GM12874 (cell line): ENCODE data around the gene HS6ST3.

Source experiments
- TF ChIP-seq, protein P1 (sequence below): IDR thresholded peaks from 2 replicates; pipeline ENCODE4 v1.5.1; 2011; ENCODE audit warnings: low read depth, mild to moderate bottlenecking, control low read depth, low read length, moderate library complexity; ENCODE audit not compliant: insufficient read depth

The HS6ST3 gene

DNA sequence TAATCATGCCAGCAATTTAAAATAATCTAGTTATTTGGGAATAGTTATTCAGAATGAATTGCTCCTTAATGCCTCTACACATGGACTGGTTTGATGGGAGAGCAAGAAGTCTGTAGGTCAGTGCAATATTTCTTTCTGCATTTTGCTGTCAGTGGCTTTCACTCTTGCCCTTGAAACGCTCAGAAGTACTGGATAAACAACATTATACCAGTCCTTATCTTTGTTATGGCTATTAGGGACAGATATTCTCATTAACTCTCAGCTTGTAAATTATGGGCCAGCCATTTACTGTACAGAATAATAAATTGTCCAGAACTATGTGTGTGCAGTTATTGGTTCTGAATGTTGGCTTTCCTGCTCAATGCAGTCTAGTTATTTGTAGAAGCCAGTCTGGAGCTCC lies 680.0 kb downstream of the HS6ST3 start:
- TF ChIP-seq, protein P1, sequence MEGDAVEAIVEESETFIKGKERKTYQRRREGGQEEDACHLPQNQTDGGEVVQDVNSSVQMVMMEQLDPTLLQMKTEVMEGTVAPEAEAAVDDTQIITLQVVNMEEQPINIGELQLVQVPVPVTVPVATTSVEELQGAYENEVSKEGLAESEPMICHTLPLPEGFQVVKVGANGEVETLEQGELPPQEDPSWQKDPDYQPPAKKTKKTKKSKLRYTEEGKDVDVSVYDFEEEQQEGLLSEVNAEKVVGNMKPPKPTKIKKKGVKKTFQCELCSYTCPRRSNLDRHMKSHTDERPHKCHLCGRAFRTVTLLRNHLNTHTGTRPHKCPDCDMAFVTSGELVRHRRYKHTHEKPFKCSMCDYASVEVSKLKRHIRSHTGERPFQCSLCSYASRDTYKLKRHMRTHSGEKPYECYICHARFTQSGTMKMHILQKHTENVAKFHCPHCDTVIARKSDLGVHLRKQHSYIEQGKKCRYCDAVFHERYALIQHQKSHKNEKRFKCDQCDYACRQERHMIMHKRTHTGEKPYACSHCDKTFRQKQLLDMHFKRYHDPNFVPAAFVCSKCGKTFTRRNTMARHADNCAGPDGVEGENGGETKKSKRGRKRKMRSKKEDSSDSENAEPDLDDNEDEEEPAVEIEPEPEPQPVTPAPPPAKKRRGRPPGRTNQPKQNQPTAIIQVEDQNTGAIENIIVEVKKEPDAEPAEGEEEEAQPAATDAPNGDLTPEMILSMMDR, result no peak

DNA sequence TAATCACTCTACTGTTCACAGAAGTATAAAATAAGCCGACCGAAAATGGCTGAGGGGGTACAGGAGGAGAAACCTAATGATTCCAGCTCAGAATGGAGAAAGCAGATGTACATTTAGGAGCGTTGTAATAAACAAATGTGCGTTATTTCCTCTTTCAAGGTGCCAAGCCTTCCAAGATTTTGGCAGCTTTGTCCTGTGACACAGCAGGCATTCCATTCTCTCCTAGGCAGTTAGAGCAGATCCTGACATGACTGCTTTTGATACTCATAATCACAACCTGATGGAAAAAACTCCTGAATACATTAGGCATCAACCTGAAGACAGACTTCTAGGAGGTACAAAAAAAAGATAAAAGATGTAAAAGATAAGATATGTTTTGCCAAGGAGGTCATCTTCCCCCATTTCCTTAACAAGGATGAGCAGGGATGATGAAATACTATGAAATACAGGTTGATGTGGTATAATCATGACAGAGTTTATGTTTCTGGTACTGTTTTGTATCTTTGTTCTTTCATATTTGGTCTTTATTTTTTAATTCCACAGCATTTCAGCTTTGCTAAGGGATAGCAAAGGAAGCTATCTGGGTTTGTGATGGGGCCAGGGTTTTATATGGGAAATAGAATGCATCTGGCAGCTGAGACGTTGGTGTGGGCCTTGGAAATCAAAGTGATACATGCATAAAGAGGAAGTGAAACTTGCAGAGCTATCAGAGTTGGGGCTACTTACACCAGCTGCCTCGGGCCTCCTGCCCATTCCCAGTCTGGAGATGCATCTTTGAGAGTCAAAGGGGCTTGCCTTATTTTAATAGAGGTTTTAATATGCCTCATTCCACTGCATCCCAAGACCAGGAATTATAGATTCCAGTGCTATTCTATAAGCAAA lies 681.8 kb downstream of the HS6ST3 start:
- TF ChIP-seq, protein P1, result no peak

DNA sequence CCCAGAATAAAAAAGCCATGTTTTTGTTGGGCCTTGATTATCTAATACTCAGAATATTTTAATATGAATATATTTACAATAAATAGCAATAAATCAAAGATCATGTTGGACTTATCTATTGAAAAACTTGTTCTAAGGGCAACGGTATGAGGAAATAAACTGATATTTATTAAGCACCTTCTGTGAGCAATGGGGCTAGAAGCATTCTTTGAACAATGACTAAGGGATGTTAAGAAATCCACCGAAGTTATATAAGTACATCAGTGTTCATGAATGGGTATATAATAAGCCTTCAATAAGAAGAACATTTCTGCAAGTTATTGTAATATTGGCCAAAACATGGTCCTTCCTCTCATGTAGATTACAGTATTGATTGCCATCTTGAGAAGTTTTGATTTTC lies 682.5 kb downstream of the HS6ST3 start:
- TF ChIP-seq, protein P1, result no peak

DNA sequence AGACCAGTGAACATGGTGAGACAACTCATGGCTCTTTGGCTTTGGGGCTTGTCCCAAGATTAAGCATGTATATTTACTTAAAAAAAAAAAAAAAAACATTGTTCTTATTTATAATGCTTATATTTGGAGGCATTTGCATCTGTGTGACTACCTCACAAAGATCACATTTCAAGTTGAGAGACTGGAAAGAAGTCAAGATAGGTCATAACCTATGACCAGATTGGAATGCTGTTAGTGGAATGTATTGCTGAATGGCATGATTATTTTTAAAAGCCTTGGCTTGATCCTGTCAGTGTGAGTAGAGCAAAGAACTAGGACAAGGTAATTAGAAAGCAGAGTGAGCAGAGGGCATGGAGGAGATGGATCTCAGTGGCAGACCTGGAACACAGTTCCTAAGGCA lies 689.8 kb downstream of the HS6ST3 start:
- TF ChIP-seq, protein P1, result no peak

DNA sequence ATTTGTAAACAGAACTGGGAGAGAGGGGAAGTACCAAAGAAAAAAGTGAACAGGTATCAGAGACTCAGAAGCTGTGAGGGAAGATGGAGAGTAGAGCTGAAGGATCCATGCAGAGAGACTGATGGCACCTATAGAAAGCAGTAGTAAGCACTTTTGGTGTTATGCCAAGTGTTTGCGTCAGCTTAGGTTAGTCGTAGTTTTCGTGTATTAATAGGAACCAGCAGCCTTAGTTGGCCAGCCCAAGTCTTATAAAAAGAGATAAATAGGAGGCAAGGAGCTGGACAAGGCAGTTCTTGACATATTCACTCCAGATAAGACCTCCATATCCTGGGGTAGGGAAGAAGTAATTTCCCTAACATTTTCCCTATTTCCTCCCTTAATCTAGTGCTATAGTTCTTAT lies 690.2 kb downstream of the HS6ST3 start:
- TF ChIP-seq, protein P1, result no peak

DNA sequence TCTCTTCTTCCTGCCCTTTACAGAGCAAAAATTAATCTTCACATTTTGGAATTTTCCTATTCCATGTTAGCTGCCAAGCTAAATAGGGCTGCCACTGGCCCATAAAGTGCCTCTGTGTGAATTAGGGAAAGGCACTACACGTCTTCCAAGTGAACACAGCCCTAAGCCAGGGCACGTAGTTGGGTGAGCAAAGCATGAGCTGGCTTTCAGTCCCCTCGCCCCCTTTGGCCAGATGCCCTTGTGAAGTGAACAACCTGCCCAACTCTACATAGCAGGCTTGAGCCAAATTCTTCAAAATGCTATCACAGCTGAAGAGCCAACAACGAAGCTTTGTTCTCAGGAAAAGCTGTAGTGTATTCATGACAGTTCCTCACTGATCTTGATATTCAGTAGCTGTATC lies 691.2 kb downstream of the HS6ST3 start:
- TF ChIP-seq, protein P1, result no peak

DNA sequence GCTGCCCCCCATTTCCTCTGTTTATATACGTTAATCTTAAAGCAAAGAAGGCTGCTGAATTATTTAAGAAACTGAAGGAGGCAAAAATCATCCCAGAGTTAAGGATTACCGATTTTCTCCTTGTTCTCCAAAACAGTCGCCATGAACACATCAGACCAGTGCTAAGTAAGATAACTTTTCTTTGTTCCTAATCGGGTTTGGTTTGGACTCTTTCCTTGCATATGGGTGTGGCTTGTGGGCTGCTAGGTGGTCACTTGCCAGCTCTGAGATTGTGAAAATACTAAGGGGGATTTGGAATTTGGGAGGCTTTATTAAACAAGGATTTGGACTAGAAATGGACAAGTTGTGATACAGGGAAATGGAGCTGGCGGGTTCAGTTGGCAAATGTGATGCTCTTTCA lies 692.3 kb downstream of the HS6ST3 start:
- TF ChIP-seq, protein P1, result no peak
